Stimulated activated CD8-positive, alpha-beta memory T cell treated with anti-CD3 and anti-CD28 coated beads, Interleukin-2, amount 100 ng/mL, for 48 hours (primary cell): ENCODE results near the gene UAP1.

Experiments used
- DNase-seq, 2 donors: peaks; one replicate each; pipeline ENCODE4 v3.0.0-alpha.2; 2020; ENCODE audit warnings: low read depth in 2 of 2

The UAP1 gene

DNA sequence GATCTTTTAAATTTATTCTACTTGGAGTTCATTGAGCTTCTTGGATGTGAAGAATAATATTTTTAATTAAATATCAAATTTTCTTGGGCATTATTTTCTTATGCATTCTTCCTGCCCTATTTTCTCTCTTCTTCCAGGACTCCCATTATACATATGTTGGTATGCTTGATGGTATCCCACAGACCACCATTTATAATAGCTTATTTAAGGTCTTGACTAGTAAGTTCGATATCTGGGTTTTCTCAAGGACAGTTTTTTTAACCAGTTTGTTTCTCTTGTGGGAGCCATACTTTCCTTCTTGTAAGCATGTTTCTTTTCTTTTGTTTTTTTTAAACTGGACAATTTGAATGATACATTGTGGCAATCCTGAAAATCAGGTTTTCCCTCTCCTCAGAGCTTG, 55.3 kb downstream of the UAP1 start:
- no peak for DNase-seq

DNA sequence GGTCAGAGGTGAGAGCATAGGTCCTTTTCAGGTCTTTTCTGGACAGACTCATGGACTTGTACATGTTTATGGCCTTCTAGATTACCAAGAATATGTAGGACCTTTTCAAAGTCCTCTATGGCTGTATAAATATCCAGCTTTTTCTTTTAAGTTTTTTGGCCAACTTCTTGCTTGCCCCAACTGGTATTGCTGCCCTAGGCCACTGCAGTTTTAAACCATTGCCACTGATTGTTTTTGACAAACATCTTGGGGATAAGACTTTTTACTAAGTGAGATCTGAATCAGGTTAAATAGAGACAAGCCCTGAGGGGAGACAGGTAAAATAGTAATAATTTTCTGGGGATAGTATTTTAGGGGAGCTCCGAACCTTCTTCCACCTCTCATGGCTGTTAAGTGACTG, 56.0 kb downstream of the UAP1 start:
- DNase-seq: no peak

GRCh38 chr1:162619076-162619475, 57.6 kb downstream of the UAP1 start:
- no peak for DNase-seq

DNA sequence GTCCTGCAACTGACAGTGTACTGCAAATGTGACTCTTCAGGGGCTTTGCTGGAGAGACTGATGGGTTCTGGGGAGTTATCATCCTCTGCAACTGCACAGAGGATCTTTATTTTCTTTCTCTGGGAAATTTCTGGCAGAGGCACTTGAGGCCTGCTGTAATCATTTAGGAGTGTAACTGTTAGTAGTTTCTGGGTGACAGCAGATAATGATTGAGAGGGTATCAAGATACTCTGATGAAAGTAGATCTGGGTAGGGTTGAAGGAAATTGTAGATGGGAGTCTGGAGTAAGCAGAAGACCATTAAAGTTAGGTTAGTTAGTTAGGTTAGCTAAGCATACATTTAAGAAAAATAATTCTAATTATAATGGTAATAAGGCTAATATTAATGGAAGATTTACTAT, 59.7 kb downstream of the UAP1 start:
- no peak for DNase-seq

GRCh38 chr1:162625679-162626078, 64.2 kb downstream of the UAP1 start:
- DNase-seq: no peak

DNA sequence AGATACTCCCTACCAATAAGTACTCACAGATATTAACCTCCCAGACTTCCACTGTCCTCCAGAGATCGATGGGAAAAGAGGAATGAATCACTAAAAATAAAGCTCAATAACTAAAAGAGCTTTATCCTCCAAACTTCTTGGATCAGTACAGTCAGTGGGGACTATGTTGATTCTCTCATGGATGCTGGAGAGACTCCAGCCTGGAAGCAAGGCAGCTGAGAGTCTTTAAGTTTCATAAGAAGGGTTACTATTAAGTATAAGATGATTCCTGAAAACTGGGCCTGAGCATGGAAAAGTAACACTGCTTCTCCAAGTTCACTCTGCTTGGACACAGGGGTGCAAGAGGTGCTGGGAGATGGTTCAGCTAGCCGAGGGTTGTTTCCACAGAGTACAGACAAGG, 64.6 kb downstream of the UAP1 start:
- no peak for DNase-seq

DNA sequence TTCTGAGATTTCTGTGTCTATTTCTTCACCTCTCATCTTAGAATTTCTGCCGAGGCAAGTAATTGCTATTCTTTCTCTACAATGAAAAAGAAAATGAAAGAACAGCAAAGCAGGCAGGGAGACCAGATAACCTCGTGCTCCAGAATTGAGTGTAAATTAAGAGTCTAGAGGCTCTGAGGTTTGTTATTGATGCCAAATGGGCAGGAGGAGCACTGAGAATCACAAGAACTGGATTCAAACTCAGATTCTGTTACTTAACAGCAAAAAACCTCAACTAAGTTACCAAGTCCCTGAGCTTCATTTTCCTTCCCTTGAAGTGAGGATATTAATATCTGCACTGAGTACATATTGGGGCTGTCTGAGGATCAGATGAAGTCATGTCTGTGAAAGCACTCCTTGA, 65.2 kb downstream of the UAP1 start:
- DNase-seq: no peak

DNA sequence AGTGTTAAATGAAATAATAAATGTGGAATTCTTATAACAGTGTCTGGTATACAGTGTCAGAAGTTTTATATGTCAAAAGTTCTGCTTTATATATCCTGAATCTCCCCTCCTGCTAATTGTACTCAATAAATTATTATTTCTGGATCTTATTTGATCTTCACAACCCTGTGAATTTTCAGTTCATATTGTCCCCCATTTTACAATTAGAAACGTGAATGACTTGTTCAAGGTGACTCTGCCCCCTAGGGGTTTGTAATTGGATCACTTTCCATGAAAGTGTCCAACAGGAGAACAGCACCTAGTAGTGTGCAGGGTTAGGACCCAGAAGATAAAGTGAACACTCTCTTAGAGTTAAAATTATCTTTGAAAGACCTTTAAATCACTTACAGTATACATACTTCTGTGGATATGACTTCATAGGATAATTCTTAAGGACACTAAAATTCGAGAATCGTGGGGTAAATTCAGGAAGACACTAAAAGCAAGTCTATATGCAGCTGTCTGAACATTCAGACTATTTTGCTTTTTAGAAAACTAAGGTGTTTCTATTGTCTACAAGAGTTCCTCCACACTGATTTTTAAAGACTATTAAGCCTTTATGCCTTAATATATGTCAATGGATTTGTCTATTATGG, 66.3 kb downstream of the UAP1 start:
- no peak for DNase-seq

DNA sequence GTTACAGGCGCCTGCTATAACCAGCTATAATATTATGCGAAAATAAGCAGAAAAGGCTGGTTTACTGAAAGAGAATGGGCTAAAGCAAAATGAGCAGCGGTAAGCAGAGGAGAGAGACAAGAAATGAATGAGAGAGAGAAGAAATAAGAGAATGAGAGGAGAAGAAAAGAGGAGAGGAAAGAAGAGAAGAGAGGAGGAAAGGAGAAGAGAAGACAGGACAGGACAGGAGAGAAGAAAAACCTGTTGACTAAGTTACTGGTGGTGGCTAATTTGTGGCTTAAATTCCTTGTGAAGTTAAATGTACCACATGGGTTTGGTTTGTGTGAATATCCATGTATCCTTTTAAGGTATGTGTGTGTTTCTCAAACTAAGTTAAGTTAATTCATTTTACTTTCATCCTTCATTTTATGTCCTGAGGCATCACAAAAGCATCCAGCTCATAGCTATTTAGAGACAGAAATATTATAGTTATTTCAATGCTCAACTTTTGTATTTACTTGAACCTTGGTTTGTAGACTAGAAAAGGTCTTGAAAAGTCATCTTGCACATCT, 67.6 kb downstream of the UAP1 start:
- DNase-seq: no peak

DNA sequence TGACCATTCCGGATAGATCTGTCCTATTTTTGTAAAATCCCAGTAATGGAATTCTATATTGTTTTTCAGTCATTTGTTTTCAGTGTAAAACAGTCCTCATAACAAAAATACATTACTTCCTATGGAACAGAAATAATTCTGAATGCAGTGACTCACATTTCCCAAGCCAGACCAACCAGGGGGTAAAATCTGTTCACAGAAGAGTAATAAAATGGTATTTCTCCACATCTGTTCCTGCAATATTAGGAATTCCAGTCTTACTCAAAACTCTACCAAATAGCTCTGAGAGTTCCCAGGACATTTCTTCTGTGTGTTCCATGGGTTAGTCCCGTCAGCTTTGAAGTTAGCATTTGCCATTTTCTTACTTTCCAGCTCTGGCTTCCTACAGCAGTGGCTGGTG, 68.1 kb downstream of the UAP1 start:
- no peak for DNase-seq

- no peak for DNase-seq
Observed at GRCh38 chr1:162631546-162632191, 70.1 kb downstream of the UAP1 start.

GRCh38 chr1:162632217-162632666, 70.7 kb downstream of the UAP1 start, which contains the start of gene DDR2:
DDR2 (plus strand) TSS chr1:162632464; CDS start chr1:162719064, 86,600 bp downstream.
- no peak for DNase-seq

DNA sequence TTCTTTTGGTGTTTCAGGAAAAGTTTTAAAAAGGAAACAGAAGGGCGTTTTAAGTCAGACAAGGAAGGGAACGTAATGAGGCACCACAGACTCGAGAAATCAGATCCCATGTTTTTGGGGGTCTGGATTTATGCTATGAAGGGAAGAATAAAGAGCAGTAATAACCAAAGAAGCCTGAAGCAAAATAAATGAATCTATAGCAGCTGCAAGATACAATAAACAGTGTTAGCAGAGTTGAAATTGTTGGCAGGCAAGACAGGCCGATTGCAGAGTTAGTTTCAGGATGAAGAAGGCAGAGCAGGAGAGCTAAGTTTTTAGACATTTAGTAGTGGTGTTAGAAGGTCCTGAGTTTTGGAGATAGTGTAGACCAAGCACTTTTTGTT, 71.2 kb downstream of the UAP1 start:
- no peak for DNase-seq

DNA sequence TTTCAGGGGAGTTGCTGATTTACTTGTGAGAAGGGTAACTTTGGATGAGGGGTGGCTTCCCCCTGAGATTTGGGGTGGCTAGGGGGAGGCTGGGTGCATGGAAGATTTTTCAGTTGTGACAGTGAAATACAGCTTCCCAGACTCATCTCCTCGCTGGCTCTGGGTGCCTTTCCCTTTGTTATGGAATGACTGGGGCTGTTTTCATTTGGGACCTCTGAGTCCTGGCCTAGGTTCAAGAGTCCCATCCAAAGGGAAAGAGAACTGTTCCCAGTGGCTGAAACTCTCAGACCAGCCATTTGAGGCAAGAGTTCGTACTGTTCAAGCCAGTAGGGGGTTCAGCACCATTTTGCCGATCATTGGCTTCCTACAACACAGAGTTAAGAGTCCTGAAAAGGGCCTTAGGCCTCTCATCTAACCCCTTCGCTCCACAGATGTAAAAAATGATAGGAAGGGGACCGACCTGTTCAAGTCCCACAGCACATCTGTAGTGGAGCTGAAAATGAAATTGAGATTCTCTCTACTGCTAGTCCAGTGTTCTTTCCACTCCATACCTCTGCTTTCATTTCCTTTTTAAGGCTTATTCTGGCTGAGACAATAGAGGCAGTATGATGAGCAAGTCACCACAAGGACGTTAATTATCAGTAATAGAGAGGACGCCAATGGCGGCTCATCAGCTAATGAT, 71.7 kb downstream of the UAP1 start:
- DNase-seq: no peak

DNA sequence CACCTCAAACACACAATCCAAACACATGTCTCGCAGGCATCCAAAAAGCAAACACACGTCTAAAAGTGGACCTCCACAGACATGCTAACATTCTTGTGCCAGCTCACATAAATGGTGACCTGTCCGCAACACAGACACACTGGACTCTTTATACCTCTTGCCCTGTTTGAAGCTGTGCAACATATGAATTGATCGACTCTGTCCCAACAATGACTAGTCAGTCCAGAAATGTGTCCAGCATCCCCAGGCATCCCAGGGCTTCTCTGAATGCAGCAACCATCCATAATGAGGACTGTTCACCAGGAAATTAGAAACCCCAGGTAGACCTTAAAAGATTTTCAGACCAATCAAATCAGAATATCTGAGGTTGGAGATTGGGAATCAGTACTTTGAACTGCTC, 73.9 kb downstream of the UAP1 start:
- no peak for DNase-seq

GRCh38 chr1:162639718-162640117, 78.2 kb downstream of the UAP1 start:
- DNase-seq: no peak

DNA sequence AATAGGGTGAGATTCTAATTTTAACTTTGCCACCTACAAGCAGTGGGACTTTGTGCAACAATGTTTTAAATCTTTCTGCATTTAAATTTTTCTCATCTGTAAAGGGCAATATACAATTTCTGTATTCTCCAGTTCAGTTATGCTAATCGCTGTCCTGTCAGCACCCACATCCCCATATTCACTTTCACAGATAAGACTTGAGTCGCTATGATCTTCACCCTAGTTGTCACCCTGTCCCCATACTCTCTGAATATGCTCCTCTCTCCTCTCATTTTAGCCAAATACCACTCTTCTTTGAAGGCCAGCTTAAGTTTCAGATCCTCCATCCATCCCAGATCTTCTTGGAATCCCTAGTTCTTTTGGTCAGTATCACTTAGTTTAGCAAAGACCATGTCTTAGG, 79.6 kb downstream of the UAP1 start:
- DNase-seq: no peak

GRCh38 chr1:162644986-162645314, 83.4 kb downstream of the UAP1 start:
- no peak for DNase-seq

DNA sequence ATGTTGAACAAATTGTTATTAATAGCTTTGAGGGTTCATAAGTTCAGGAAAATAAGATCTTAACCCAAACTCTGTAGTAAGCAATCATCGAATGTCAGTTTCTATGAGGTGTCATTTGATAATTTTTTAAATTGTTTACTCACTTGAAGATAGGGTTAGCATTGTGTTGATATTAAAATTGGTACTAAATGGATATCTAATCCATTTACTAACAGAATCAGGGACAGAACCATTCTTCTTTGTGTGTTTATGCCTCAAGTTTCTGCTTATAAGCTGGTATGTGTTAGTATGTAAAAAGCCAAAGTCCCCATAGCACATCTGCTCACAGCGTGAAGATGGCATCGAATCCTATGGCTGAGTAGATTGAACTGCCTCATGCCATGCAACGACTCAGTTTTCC, 84.1 kb downstream of the UAP1 start:
- DNase-seq: no peak

DNA sequence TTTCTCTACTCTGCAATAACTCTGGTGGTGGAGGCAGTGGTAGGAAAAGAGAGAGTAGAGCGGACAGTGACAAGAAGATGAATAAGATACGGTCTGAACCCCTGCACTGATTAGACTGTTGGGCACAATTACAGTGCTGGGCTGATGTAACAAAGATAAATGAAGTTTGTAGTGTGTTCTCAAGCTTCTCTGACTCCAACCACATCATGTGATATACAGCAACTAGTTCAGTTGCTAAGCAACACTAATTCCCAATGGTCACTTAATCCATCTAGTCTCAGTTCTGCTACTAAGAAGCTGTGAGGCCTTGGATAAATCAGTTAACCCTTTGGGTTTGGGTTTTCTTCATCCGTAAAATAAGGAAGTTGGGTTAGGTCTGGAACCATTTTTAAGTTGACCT, 88.1 kb downstream of the UAP1 start:
- DNase-seq: no peak
